ENCODE data around the gene CAPN12.

CAPN12 gene

GRCh38 chr19:38695832-38696728 lies 48.2 kb downstream of the CAPN12 start:
- peaks cover 15% of the 10 kb centered on the region for H3K36me3 Mint-ChIP-seq (ENCODE audit: low read depth)
- peaks cover 63% of the 10 kb centered on the region for H3K4me1 Mint-ChIP-seq (ENCODE audit: low read depth)
- no peaks in the 10 kb centered on the region for H3K9me3 Mint-ChIP-seq
- no peaks in the 10 kb centered on the region for H3K27me3 Mint-ChIP-seq
- H3K4me3 Mint-ChIP-seq: no peak overlapping the region
- H3K27ac Mint-ChIP-seq: no peak overlapping the region

- H3K9me3 Mint-ChIP-seq: no peaks in the 10 kb centered on the region
- H3K4me3 Mint-ChIP-seq: no peak overlapping the region
- peaks cover 13% of the 10 kb centered on the region for H3K36me3 Mint-ChIP-seq (ENCODE audit: low read depth)
- H3K4me1 Mint-ChIP-seq (ENCODE audit: low read depth): peaks cover 63% of the 10 kb centered on the region
- peak overlapping the region; percentile 61 for H3K27ac Mint-ChIP-seq
- H3K27me3 Mint-ChIP-seq: no peaks in the 10 kb centered on the region
These were observed 49.0 kb downstream of the CAPN12 start for GRCh38 chr19:38695317-38695683.

- no peaks in the 10 kb centered on the region for H3K9me3 Mint-ChIP-seq
- peak overlapping the region; percentile 36 for H3K27ac Mint-ChIP-seq
- H3K4me3 Mint-ChIP-seq: peak overlapping the region; percentile 7
- H3K36me3 Mint-ChIP-seq (ENCODE audit: low read depth): peaks cover 26% of the 10 kb centered on the region
- peaks cover 70% of the 10 kb centered on the region for H3K4me1 Mint-ChIP-seq (ENCODE audit: low read depth)
- H3K27me3 Mint-ChIP-seq: no peaks in the 10 kb centered on the region
These were observed 50.7 kb downstream of the CAPN12 start for GRCh38 chr19:38693380-38694223.

- H3K9me3 Mint-ChIP-seq: no peaks in the 10 kb centered on the region
- H3K27ac Mint-ChIP-seq: peak overlapping the region; percentile 36
- H3K36me3 Mint-ChIP-seq (ENCODE audit: low read depth): peaks cover 26% of the 10 kb centered on the region
- peaks cover 66% of the 10 kb centered on the region for H3K4me1 Mint-ChIP-seq (ENCODE audit: low read depth)
- no peaks in the 10 kb centered on the region for H3K27me3 Mint-ChIP-seq
- H3K4me3 Mint-ChIP-seq: peak overlapping the region; percentile 7
These were observed 51.6 kb downstream of the CAPN12 start for GRCh38 chr19:38692458-38693379.

- H3K27me3 Mint-ChIP-seq: no peaks in the 10 kb centered on the region
- H3K27ac Mint-ChIP-seq: no peak overlapping the region
- H3K4me1 Mint-ChIP-seq (ENCODE audit: low read depth): peaks cover 68% of the 10 kb centered on the region
- H3K4me3 Mint-ChIP-seq: no peak overlapping the region
- peaks cover 29% of the 10 kb centered on the region for H3K36me3 Mint-ChIP-seq (ENCODE audit: low read depth)
- H3K9me3 Mint-ChIP-seq: no peaks in the 10 kb centered on the region
These were observed 52.3 kb downstream of the CAPN12 start for GRCh38 chr19:38691938-38692457.

GRCh38 chr19:38690832-38691231 lies 53.4 kb downstream of the CAPN12 start:
- Mint-ChIP-seq H3K36me3 (ENCODE audit: low read depth) (peaks cover 23% of the 10 kb centered on the region), H3K27ac (no peak overlapping the region), H3K27me3 (no peaks in the 10 kb centered on the region), H3K9me3 (no peaks in the 10 kb centered on the region), H3K4me1 (ENCODE audit: low read depth) (peaks cover 74% of the 10 kb centered on the region), H3K4me3 (no peak overlapping the region)

GRCh38 chr19:38690146-38690545 lies 54.1 kb downstream of the CAPN12 start:
- Mint-ChIP-seq H3K9me3 (no peaks in the 10 kb centered on the region), H3K4me1 (ENCODE audit: low read depth) (peaks cover 77% of the 10 kb centered on the region), H3K36me3 (ENCODE audit: low read depth) (peaks cover 23% of the 10 kb centered on the region), H3K27me3 (no peaks in the 10 kb centered on the region), H3K4me3 (no peak overlapping the region), H3K27ac (no peak overlapping the region)

- Mint-ChIP-seq H3K27ac (peak overlapping the region; percentile 49), H3K4me1 (ENCODE audit: low read depth) (peaks cover 79% of the 10 kb centered on the region), H3K27me3 (no peaks in the 10 kb centered on the region), H3K4me3 (no peak overlapping the region), H3K36me3 (ENCODE audit: low read depth) (peaks cover 24% of the 10 kb centered on the region), H3K9me3 (no peaks in the 10 kb centered on the region)
These were observed 56.4 kb downstream of the CAPN12 start for GRCh38 chr19:38687837-38688378.

DNA sequence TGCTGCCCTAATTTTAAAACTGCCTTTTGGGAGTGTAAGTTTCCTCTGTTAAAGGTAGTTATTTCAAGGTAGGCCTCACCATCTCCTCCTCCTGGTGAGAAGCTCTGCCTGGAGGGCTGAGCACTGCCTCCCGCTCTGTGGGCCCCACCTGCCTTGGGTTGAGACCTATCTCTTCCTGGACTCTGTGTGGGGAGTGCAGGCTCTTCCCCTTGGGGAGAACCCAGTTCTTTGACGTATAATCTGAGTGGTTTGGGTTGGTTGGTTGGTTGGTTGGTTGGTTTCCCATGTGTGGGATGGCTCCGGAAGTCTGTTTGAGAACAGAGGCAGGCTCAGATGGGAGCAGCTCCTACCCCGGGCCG lies 57.8 kb downstream of the CAPN12 start:
- Mint-ChIP-seq H3K9me3 (no peaks in the 10 kb centered on the region), H3K27ac (peak overlapping the region; percentile 76), H3K4me3 (peak overlapping the region; percentile 25), H3K27me3 (no peaks in the 10 kb centered on the region), H3K4me1 (ENCODE audit: low read depth) (peaks cover 77% of the 10 kb centered on the region), H3K36me3 (ENCODE audit: low read depth) (peaks cover 34% of the 10 kb centered on the region)

DNA sequence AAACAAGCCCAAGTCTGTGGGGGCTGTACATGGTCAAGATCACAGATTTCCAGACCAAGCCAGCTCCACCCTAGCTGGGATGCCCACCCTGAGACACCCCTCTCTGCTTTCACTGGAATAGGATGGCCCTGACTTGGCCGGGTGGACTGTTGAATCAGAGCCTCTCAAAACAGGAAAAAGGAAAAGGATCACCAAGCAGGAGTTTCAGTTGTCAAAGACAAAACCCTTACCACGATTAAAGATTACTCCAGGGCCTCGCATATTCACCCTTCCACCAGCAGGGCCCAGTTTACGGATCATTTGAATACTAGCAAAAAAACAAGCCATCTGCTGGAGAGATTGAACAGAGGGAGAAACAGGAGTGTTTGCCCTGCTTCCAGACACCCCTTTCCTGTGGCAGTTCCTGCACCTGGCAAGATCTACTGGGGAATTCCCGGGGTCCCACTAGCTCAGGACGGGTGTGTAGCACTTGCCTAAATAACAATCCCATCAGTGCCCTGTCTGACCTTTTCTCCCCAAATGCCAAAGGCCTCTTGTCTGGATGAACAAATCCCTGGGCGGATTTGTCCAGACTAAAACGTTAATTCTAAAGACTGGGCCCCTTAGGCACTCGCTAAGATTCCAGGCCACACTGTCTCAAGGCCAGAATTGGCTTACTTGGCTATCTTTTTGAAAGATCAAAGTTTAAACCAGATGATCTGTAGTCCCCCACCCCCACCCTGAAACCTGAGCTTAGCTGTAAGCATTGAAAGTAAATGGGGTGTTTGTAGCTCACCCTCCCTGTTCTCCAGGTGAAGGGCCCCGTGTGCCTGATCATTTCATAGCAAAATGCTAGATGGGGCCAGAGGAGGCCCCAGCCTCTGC lies 58.4 kb downstream of the CAPN12 start:
- H3K36me3 Mint-ChIP-seq (ENCODE audit: low read depth): peaks cover 38% of the 10 kb centered on the region
- no peaks in the 10 kb centered on the region for H3K9me3 Mint-ChIP-seq
- peaks cover 83% of the 10 kb centered on the region for H3K4me1 Mint-ChIP-seq (ENCODE audit: low read depth)
- peak overlapping the region; percentile 25 for H3K4me3 Mint-ChIP-seq
- H3K27me3 Mint-ChIP-seq: no peaks in the 10 kb centered on the region
- H3K27ac Mint-ChIP-seq: peak overlapping the region; percentile 76

DNA sequence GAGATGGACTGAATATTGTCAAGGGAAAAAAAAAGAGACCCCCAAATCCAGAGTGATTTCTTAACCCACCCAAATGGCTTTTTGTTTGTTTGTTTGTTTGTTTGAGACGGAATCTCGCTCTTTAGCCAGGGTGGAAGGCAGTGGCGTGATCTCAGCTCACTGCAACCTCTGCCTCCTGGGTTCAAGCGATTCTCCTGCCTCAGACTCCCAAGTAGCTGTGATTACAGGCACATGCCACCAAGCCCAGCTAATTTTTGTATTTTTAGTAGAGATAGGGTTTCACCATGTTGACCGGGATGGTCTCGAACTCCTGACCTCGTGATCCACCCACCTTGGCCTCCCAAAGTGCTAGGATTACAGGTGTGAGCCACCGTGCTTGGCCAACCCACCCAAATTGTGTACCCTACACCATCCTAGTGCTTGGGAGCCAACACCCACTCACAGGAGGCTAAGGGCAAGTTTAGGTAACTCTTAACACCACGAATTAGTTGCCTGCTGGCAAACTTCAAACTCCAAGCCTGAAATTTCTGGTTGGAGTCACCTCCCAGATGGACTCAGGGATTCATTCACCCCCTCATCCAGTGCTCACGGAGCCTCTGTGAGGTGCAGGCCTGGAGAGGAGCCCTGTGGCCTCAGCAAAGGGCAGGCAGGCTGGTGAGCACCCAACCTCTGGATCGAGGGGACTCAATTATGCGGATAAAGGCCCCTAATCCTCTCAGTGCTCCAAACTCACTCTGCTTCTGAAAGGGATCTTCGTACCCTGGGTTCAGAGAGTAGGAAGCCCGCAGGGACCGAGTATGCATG lies 59.2 kb downstream of the CAPN12 start:
- peak overlapping the region; percentile 61 for H3K27ac Mint-ChIP-seq
- no peak overlapping the region for H3K4me3 Mint-ChIP-seq

GRCh38 chr19:38684078-38684861 lies 60.0 kb downstream of the CAPN12 start:
- H3K36me3 Mint-ChIP-seq (ENCODE audit: low read depth): peaks cover 36% of the 10 kb centered on the region
- H3K27me3 Mint-ChIP-seq: no peaks in the 10 kb centered on the region
- no peak overlapping the region for H3K4me3 Mint-ChIP-seq
- H3K9me3 Mint-ChIP-seq: no peaks in the 10 kb centered on the region
- H3K27ac Mint-ChIP-seq: peak overlapping the region; percentile 61
- peaks cover 90% of the 10 kb centered on the region for H3K4me1 Mint-ChIP-seq (ENCODE audit: low read depth)

More for the DNA sequence above, 59.2 kb downstream of the CAPN12 start:
- Mint-ChIP-seq H3K9me3 (no peaks in the 10 kb centered on the region), H3K36me3 (ENCODE audit: low read depth) (peaks cover 39% of the 10 kb centered on the region), H3K27me3 (no peaks in the 10 kb centered on the region), H3K4me1 (ENCODE audit: low read depth) (peaks cover 89% of the 10 kb centered on the region)
